ENCODE measurements around the gene TNFAIP8L3.

- TF ChIP-seq EZH2 (IDR thresholded peaks at IDR 0.05) (no peak), CTCF (IDR thresholded peaks at IDR 0.05) (no peak), EZH2phosphoT487 (IDR thresholded peaks at IDR 0.05) (no peak)
Measured at GRCh38 chr15:51144021-51144532, 49.4 kb upstream of the TNFAIP8L3 start.

Measured in neural progenitor cell (in vitro differentiated cells).